Caco-2 (cell line): ENCODE results near the gene TMPRSS11E. TPM values are rescaled to one million over a fixed set of nuclear protein-coding genes. Genes with fewer than 3 reads are reported as not detected.

Source experiments
- BruUV-seq: library from RNA; stranded (reverse); fragments of 400-500 nt; replicated peaks from 2 replicates; lab custom pipeline; 2021; lab: Mats Ljungman, UMichigan
- CTCF ChIA-PET: fragments of 300-600 bp; sonication (Branson Sonifier 250); formaldehyde crosslinking; loops from one replicate; lab custom pipeline; 2022; ENCODE audit warnings: antibody characterized with exemption; lab: Charles Lee
- POLR2A ChIA-PET: fragments of 300-600 bp; sonication (Branson Sonifier 250); formaldehyde crosslinking; loops from one replicate; lab custom pipeline; 2022; ENCODE audit warnings: antibody characterized with exemption; lab: Charles Lee
- DNase-seq, 2 experiments: peaks; one replicate each; pipeline versions ENCODE4 v3.0.0 to v3.0.0-alpha.2; 2020 to 2022
- H3K27me3 ChIP-seq: replicated peaks from 2 replicates; pipeline ENCODE4 v1.6.0; 2011; ENCODE audit warnings: low read length; ENCODE audit not compliant: control insufficient read depth, insufficient read depth
- H3K36me3 ChIP-seq: 2 replicates; pipeline ENCODE4 v1.5.1; 2011; ENCODE audit warnings: low read length; ENCODE audit not compliant: control insufficient read depth, insufficient read depth
- H3K4me1 ChIP-seq: fragments of 250-450 bp; sonication (Bioruptor Pico); 2 replicates; pipeline ENCODE4 v1.5.1; 2020; ENCODE audit warnings: mild to moderate bottlenecking
- H3K4me3 ChIP-seq: 2 replicates; pipeline ENCODE4 v1.5.1; 2011; ENCODE audit warnings: low read depth, mild to moderate bottlenecking, control low read depth, low read length
- H3K9me3 ChIP-seq: fragments of 250-450 bp; sonication (Bioruptor Pico); 2 replicates; pipeline ENCODE4 v1.5.1; 2020; ENCODE audit warnings: mild to moderate bottlenecking, moderate library complexity
- H3K27ac Mint-ChIP-seq: one replicate; pipeline ENCODE4 v1.8.0; 2022; ENCODE audit warnings: mixed read lengths; ENCODE audit not compliant: unreplicated experiment
- H3K27me3 Mint-ChIP-seq: one replicate; pipeline ENCODE4 v1.8.0; 2022; ENCODE audit warnings: mixed read lengths; ENCODE audit not compliant: insufficient read depth, unreplicated experiment
- H3K36me3 Mint-ChIP-seq: one replicate; pipeline ENCODE4 v1.8.0; 2022; ENCODE audit warnings: mild to moderate bottlenecking, mixed read lengths; ENCODE audit not compliant: insufficient read depth, unreplicated experiment
- H3K4me1 Mint-ChIP-seq: one replicate; pipeline ENCODE4 v1.8.0; 2022; ENCODE audit warnings: low read depth, mixed read lengths; ENCODE audit not compliant: unreplicated experiment
- H3K4me3 Mint-ChIP-seq: one replicate; pipeline ENCODE4 v1.8.0; 2022; ENCODE audit warnings: mild to moderate bottlenecking, moderate library complexity, mixed read lengths; ENCODE audit not compliant: unreplicated experiment
- H3K9me3 Mint-ChIP-seq: one replicate; pipeline ENCODE4 v1.8.0; 2022; ENCODE audit warnings: mixed read lengths; ENCODE audit not compliant: unreplicated experiment
- intact Hi-C: fragments of 100-400 bp; cut with micrococcal nuclease; formaldehyde crosslinking; loops from one replicate; pipeline ENCODE4 v1.10.0; 2022; ENCODE audit not compliant: unreplicated experiment
- total RNA-seq: library from RNA; stranded (reverse); gene quantifications from 2 replicates; pipeline ENCODE4 v1.2.3, GENCODE V29; 2022
- TF ChIP-seq, protein P1 (sequence below), 2 experiments: fragments of 200-600 bp in 1 of 2; IDR thresholded peaks; 1 replicate in 1 of 2; 2 replicates in 1 of 2; pipeline versions ENCODE4 v1.5.1 to v1.8.0; 2011 to 2022; ENCODE audit warnings: antibody characterized with exemption in 1 of 2, control low read depth in 1 of 2, inconsistent platforms in 1 of 2, low read depth in 1 of 2, low read length in 1 of 2, mild to moderate bottlenecking in 1 of 2, moderate library complexity in 1 of 2; ENCODE audit not compliant: insufficient read depth in 1 of 2, severe bottlenecking in 1 of 2, unreplicated experiment in 1 of 2

The TMPRSS11E gene
- total RNA-seq, 1 experiment from 2014 or later, result not detected

DNA sequence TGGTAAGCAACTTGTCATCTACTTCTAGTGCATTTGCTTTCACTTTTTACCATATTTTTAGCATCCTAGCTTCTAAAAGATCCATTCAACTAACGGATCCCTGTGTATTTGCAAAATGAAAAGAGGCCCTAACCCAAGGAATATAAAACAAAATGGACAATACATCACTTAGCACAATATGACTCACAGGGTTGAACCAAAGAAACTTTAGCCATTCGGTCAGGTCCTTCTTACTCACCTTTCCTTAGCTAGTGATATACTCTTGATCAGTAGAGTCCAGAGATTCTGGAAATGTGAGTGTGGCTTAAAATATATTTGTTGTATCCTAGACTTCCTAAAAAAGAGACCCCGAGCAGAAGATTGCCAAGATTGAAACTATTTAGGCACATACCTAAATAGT is 19.5 kb downstream of the TMPRSS11E start:
- Mint-ChIP-seq H3K4me3 (no peak overlapping the region), H3K4me1 (no peaks in the 10 kb centered on the region), H3K9me3 (no peaks in the 10 kb centered on the region), H3K27ac (no peak overlapping the region), H3K36me3 (no peaks in the 10 kb centered on the region), H3K27me3 (no peaks in the 10 kb centered on the region)
- no peaks in the 10 kb centered on the region for H3K4me1 ChIP-seq
- intact Hi-C loops, result no loop called here
- no peak overlapping the region for H3K4me3 ChIP-seq
- H3K36me3 ChIP-seq, result no peaks in the 10 kb centered on the region
- ChIA-PET POLR2A (no interaction called here), CTCF (no interaction called here)
- BruUV-seq, result no TSS peak
- no peak for DNase-seq
- TF ChIP-seq, protein P1, sequence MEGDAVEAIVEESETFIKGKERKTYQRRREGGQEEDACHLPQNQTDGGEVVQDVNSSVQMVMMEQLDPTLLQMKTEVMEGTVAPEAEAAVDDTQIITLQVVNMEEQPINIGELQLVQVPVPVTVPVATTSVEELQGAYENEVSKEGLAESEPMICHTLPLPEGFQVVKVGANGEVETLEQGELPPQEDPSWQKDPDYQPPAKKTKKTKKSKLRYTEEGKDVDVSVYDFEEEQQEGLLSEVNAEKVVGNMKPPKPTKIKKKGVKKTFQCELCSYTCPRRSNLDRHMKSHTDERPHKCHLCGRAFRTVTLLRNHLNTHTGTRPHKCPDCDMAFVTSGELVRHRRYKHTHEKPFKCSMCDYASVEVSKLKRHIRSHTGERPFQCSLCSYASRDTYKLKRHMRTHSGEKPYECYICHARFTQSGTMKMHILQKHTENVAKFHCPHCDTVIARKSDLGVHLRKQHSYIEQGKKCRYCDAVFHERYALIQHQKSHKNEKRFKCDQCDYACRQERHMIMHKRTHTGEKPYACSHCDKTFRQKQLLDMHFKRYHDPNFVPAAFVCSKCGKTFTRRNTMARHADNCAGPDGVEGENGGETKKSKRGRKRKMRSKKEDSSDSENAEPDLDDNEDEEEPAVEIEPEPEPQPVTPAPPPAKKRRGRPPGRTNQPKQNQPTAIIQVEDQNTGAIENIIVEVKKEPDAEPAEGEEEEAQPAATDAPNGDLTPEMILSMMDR (IDR thresholded peaks at IDR 0.05; ENCODE audit: insufficient read depth in 1 of 2, low read depth in 1 of 2, low read length in 1 of 2, severe bottlenecking in 1 of 2, unreplicated experiment in 1 of 2), result no peak
- H3K27me3 ChIP-seq, result no peaks in the 10 kb centered on the region
- H3K9me3 ChIP-seq, result no peaks in the 10 kb centered on the region

DNA sequence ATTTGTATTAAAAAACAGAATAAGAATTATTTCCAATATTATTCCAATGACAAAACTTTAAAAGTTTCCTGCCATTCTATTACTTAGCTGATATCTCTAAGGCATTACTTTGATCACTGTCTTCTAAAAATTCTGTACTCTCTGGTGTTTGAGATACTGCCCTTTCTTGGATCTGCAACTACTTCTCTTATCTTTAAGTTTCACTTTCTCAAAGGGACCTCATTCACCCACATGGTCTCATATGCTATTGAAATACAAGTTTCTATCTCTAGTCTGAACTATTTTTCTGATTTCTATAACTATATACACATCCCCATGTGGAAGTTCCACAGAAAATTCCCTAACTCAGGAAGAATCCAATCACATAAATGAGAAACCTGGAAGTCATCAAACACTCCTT is 22.2 kb downstream of the TMPRSS11E start:
- H3K4me1 ChIP-seq, result no peaks in the 10 kb centered on the region
- no peaks in the 10 kb centered on the region for H3K9me3 ChIP-seq
- Mint-ChIP-seq H3K36me3 (no peaks in the 10 kb centered on the region), H3K9me3 (no peaks in the 10 kb centered on the region), H3K27ac (no peak overlapping the region), H3K4me1 (no peaks in the 10 kb centered on the region), H3K4me3 (no peak overlapping the region), H3K27me3 (no peaks in the 10 kb centered on the region)
- intact Hi-C loops, result no loop called here
- TF ChIP-seq, protein P1 (IDR thresholded peaks at IDR 0.05; ENCODE audit: insufficient read depth in 1 of 2, low read depth in 1 of 2, low read length in 1 of 2, severe bottlenecking in 1 of 2, unreplicated experiment in 1 of 2), result no peak
- H3K4me3 ChIP-seq, result no peak overlapping the region
- ChIA-PET POLR2A (no interaction called here), CTCF (no interaction called here)
- no peak for DNase-seq
- no TSS peak for BruUV-seq
- no peaks in the 10 kb centered on the region for H3K27me3 ChIP-seq
- H3K36me3 ChIP-seq, result no peaks in the 10 kb centered on the region

DNA sequence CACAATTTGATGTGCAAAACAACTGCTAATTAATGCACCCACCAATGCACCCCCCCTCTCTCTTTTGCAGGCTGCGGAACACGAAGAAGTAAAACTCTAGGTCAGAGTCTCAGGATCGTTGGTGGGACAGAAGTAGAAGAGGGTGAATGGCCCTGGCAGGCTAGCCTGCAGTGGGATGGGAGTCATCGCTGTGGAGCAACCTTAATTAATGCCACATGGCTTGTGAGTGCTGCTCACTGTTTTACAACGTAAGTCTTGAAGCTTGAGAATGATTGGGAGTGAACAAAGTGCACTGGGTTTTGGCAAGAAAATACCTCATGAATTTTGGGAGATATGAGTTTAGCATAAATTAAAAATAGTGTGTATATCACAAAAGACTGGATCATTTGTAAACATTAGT is 28.9 kb downstream of the TMPRSS11E start:
- intact Hi-C loops, result no loop called here
- Mint-ChIP-seq H3K4me3 (no peak overlapping the region), H3K36me3 (no peaks in the 10 kb centered on the region), H3K4me1 (peaks cover 7% of the 10 kb centered on the region), H3K27ac (no peak overlapping the region), H3K9me3 (peaks cover 10% of the 10 kb centered on the region), H3K27me3 (no peaks in the 10 kb centered on the region)
- no peak for DNase-seq
- CTCF ChIA-PET, result no interaction called here
- H3K4me3 ChIP-seq, result no peak overlapping the region
- no peaks in the 10 kb centered on the region for H3K27me3 ChIP-seq
- no TSS peak for BruUV-seq
- no peaks in the 10 kb centered on the region for H3K9me3 ChIP-seq
- H3K4me1 ChIP-seq, result no peaks in the 10 kb centered on the region
- POLR2A ChIA-PET, result no interaction called here
- TF ChIP-seq, protein P1 (IDR thresholded peaks at IDR 0.05; ENCODE audit: insufficient read depth in 1 of 2, low read depth in 1 of 2, low read length in 1 of 2, severe bottlenecking in 1 of 2, unreplicated experiment in 1 of 2), result no peak
- H3K36me3 ChIP-seq, result no peaks in the 10 kb centered on the region
